ENCODE measurements around the gene THPO. TPM values are rescaled to one million over a fixed set of nuclear protein-coding genes. Genes with fewer than 3 reads are reported as not detected.
A peak's percentile ranks its signal among the peaks of the same experiment; 100 is the strongest.

The THPO gene
- total RNA-seq, 4 donors from 2014 or later: 0.36 to 1.3 (median 0.37) TPM; not detected in 1

DNA sequence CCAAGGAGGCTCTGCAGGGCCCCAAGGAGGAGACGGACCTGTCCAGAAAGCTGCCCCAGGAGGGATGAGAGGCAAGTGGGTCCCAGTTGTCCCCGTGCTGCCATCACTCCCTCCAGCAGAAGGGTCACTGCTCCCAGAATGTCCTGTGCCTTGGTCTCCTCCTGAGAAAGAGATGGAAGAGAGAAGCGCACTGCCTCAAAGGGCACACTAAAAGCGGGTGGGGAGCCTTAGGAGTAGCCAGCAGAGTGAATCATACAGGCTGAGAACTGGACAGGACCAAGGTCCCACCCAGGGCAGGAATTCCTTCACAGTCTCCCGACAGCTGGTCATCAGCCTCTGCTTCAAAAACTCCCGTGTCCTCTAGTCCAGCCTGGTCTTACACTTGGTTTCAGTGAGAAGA lies 4.6 kb downstream of the THPO start:
- WGBS, 2 donors: 63 to 64% methylated on average over 6 of the region's 6 CpGs
- intact Hi-C loops (cut with DNase I; ENCODE audit: low total_unique reads): no loop called here
- no peak overlapping the region for H3K4me3 ChIP-seq (ENCODE audit: low read depth, poor library complexity, severe bottlenecking)
- no peak for DNase-seq (ENCODE audit: low spot score in 2 of 2)
- no peak for TF ChIP-seq POLR2A (IDR thresholded peaks at IDR 0.05)
- no peak for TF ChIP-seq CTCF (IDR thresholded peaks at IDR 0.05)

GRCh38 chr3:184372911-184373310 lies 5.1 kb downstream of the THPO start:
- intact Hi-C loops (cut with DNase I; ENCODE audit: low total_unique reads): no loop called here
- no peak for DNase-seq (ENCODE audit: low spot score in 2 of 2)
- 63 to 71% methylated on average over 5 of the region's 5 CpGs for WGBS, 2 donors
- no peak overlapping the region for H3K4me3 ChIP-seq (ENCODE audit: low read depth, poor library complexity, severe bottlenecking)
- TF ChIP-seq POLR2A (IDR thresholded peaks at IDR 0.05) (no peak), CTCF (IDR thresholded peaks at IDR 0.05) (no peak)

GRCh38 chr3:184372296-184372821 lies 5.6 kb downstream of the THPO start:
- no peak overlapping the region for H3K4me3 ChIP-seq (ENCODE audit: low read depth, poor library complexity, severe bottlenecking)
- intact Hi-C loops (cut with DNase I; ENCODE audit: low total_unique reads): no loop called here
- 67 to 76% methylated on average over 8 of the region's 8 CpGs for WGBS, 2 donors
- TF ChIP-seq CTCF (IDR thresholded peaks at IDR 0.05) (no peak), POLR2A (IDR thresholded peaks at IDR 0.05) (no peak)
- DNase-seq (ENCODE audit: low spot score in 2 of 2): no peak

DNA sequence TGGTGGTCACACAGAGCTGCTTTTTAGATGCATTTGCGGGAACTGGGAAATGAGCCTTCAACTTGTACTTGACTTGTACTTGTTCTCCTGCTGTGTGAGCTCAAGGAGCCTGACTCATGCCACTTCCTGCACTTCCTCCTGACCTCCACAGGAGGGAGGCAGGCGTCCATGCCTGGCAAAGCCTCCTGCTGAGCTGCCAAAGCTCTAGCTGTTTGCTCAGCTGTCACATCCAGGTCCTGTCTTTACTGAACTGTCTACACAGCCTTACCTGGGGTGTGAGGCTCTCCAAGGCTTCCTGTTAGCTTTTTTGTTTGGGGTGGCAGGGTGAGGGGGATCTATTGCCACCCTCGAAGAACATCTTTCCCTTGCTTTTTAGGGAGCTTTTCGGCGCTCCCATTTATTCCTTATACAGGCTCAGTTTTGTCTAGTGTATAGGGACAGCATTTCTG lies 6.4 kb downstream of the THPO start:
- peak; percentile 77 to 94 for DNase-seq (ENCODE audit: low spot score in 2 of 2)
- H3K4me3 ChIP-seq (ENCODE audit: low read depth, poor library complexity, severe bottlenecking): no peak overlapping the region
- TF ChIP-seq CTCF (IDR thresholded peaks at IDR 0.05) (peak in 1 of 3 donors; percentile 90), POLR2A (IDR thresholded peaks at IDR 0.05) (no peak)
- intact Hi-C loops (cut with DNase I; ENCODE audit: low total_unique reads): no loop called here
- WGBS, 2 donors: 48 to 53% methylated on average over 5 of the region's 5 CpGs

- no peak overlapping the region for H3K4me3 ChIP-seq (ENCODE audit: low read depth, poor library complexity, severe bottlenecking)
- whole genome bisulfite sequencing, 2 donors: 39 to 43% methylated on average over 3 of the region's 3 CpGs
- intact Hi-C loops (cut with DNase I; ENCODE audit: low total_unique reads): loop anchor here (2.0 kb wide), 1 partner anchor 176 kb away; no protein-coding TSS in a partner anchor
- TF ChIP-seq POLR2A (IDR thresholded peaks at IDR 0.05): no peak
- no peak for TF ChIP-seq CTCF (IDR thresholded peaks at IDR 0.05)
- no peak for DNase-seq (ENCODE audit: low spot score in 2 of 2)
Observed at GRCh38 chr3:184368586-184369183, 9.3 kb downstream of the THPO start.

Measured in lower leg skin (tissue), 4 donors.